Activated T-cell treated with anti-CD3 and anti-CD28 coated beads for 24 hours (primary cell): Measurements from ENCODE around the gene ELFN2.
A peak's percentile ranks its signal among the peaks of the same experiment; 100 is the strongest.
"Not testable (repeated sequence)": the region's sequence is repeated elsewhere in the genome, so short reads cannot be mapped to it uniquely, and the experiment has no call there.

Experiments
- DNase-seq: peaks from one replicate; pipeline ENCODE4 v3.0.0-alpha.2; 2020; ENCODE audit warnings: low read depth

The ELFN2 gene

GRCh38 chr22:37427135-37427710 is at the start of gene ELFN2:
Gene ELFN2, minus strand, starts transcription at chr22:37427479. Its CDS starts 51,945 bp downstream, at chr22:37375534.
- DNase-seq: no peak

- DNase-seq: no peak
Measured at GRCh38 chr22:37476389-37477329, 49.4 kb upstream of the ELFN2 start.

GRCh38 chr22:37474447-37475090 is 47.3 kb upstream of the ELFN2 start:
- no peak for DNase-seq

GRCh38 chr22:37473437-37473946 is 46.2 kb upstream of the ELFN2 start:
- DNase-seq: no peak

- DNase-seq: peak; percentile 9
Measured at GRCh38 chr22:37472418-37473006, 45.2 kb upstream of the ELFN2 start.

- no peak for DNase-seq
Measured at GRCh38 chr22:37471727-37472417, 44.6 kb upstream of the ELFN2 start.

- no peak for DNase-seq
Measured at GRCh38 chr22:37470087-37470445, 42.8 kb upstream of the ELFN2 start.

GRCh38 chr22:37469416-37470086 is 42.3 kb upstream of the ELFN2 start:
- no peak for DNase-seq

GRCh38 chr22:37468201-37468695 is 41.0 kb upstream of the ELFN2 start:
- not testable (repeated sequence) for DNase-seq

GRCh38 chr22:37467391-37467955 is 40.2 kb upstream of the ELFN2 start:
- DNase-seq: no peak

- DNase-seq: no peak
Measured at GRCh38 chr22:37464181-37464580, 36.9 kb upstream of the ELFN2 start.

GRCh38 chr22:37462983-37463382 is 35.7 kb upstream of the ELFN2 start:
- no peak for DNase-seq

GRCh38 chr22:37462436-37462835 is 35.2 kb upstream of the ELFN2 start:
- no peak for DNase-seq

- DNase-seq: no peak
Measured at GRCh38 chr22:37461961-37462360, 34.7 kb upstream of the ELFN2 start.

- DNase-seq: no peak
Measured at GRCh38 chr22:37460684-37461083, 33.4 kb upstream of the ELFN2 start.

- DNase-seq: no peak
Measured at GRCh38 chr22:37459206-37459605, 31.9 kb upstream of the ELFN2 start.

- DNase-seq: peak; percentile 77
Measured at GRCh38 chr22:37457093-37457893, 30.0 kb upstream of the ELFN2 start.

- DNase-seq: no peak
Measured at GRCh38 chr22:37456346-37456745, 29.1 kb upstream of the ELFN2 start.

GRCh38 chr22:37455896-37456295 is 28.6 kb upstream of the ELFN2 start:
- no peak for DNase-seq
